Frontal cortex (tissue), 4 donors: ENCODE data around the gene BEND6. TPM values are rescaled to one million over a fixed set of nuclear protein-coding genes. Genes with fewer than 3 reads are reported as not detected.
"Not testable (repeated sequence)": the region's sequence is repeated elsewhere in the genome, so short reads cannot be mapped to it uniquely, and the experiment has no call there.

Experiments
- DNase-seq, 2 donors: peaks; one replicate each; pipeline ENCODE4 v3.0.0; 2012; ENCODE audit warnings: low spot score in 2 of 2
- FAIRE-seq: peaks from 2 replicates; lab custom pipeline; 2012; peaks lifted over from hg19 to GRCh38; lab: Jason Lieb, UNC
- total RNA-seq: library from RNA; depleted of rRNA; stranded (reverse); fragments of >200 nt; gene quantifications from one replicate; pipeline ENCODE4 v1.2.3, GENCODE V29; 2014
- donor health status: control.
- donor health status: control.
- donor health status: control.

The BEND6 gene
- total RNA-seq, 1 donor from 2014 or later, result 22.8 TPM

GRCh38 chr6:57021086-57021720 lies 66.3 kb downstream of the BEND6 start:
- FAIRE-seq (peak; percentile 55), DNase-seq (peak; percentile 23 to 27)

GRCh38 chr6:57024321-57024720 lies 69.4 kb downstream of the BEND6 start:
- no peak for DNase-seq
- no peak for FAIRE-seq

- no peak for DNase-seq
- no peak for FAIRE-seq
Measured at GRCh38 chr6:57024775-57025174, 69.9 kb downstream of the BEND6 start.

GRCh38 chr6:57026001-57026400 lies 71.1 kb downstream of the BEND6 start:
- FAIRE-seq, result no peak
- no peak for DNase-seq

- FAIRE-seq (no peak), DNase-seq (no peak)
Measured at GRCh38 chr6:57027301-57027700, 72.4 kb downstream of the BEND6 start.

GRCh38 chr6:57029213-57029612 lies 74.3 kb downstream of the BEND6 start:
- no peak for FAIRE-seq

GRCh38 chr6:57033228-57033627 lies 78.3 kb downstream of the BEND6 start:
- DNase-seq, result no peak
- no peak for FAIRE-seq

More at GRCh38 chr6:57029213-57029612, 74.3 kb downstream of the BEND6 start:
- DNase-seq, result no peak

GRCh38 chr6:57035549-57035948 lies 80.6 kb downstream of the BEND6 start:
- FAIRE-seq, result no peak
- DNase-seq, result no peak

- DNase-seq (no peak), FAIRE-seq (no peak)
Measured at GRCh38 chr6:57038906-57039305, 84.0 kb downstream of the BEND6 start.

GRCh38 chr6:57040011-57040410 lies 85.1 kb downstream of the BEND6 start:
- DNase-seq (no peak), FAIRE-seq (no peak)

GRCh38 chr6:57044061-57044460 lies 89.2 kb downstream of the BEND6 start:
- FAIRE-seq, DNase-seq: not testable (repeated sequence)

- DNase-seq, result no peak
- no peak for FAIRE-seq
Measured at GRCh38 chr6:57044568-57044967, 89.7 kb downstream of the BEND6 start.

GRCh38 chr6:57046332-57047256 lies 91.7 kb downstream of the BEND6 start, which contains the start of gene KIAA1586:
Gene KIAA1586, plus strand, starts transcription at chr6:57046693. Its CDS starts 63 bp downstream, at chr6:57046756.
- peak; percentile 84 to 86 for DNase-seq
- FAIRE-seq, result not testable (repeated sequence)

- not testable (repeated sequence) for DNase-seq, FAIRE-seq
Measured at GRCh38 chr6:57047257-57047585, 92.3 kb downstream of the BEND6 start.

GRCh38 chr6:57047859-57048258 lies 93.0 kb downstream of the BEND6 start:
- DNase-seq, result not testable (repeated sequence)

GRCh38 chr6:57048577-57048976 lies 93.7 kb downstream of the BEND6 start:
- DNase-seq (no peak), FAIRE-seq (no peak)

More at GRCh38 chr6:57047859-57048258, 93.0 kb downstream of the BEND6 start:
- FAIRE-seq, result not testable (repeated sequence)

- no peak for DNase-seq
- no peak for FAIRE-seq
Measured at GRCh38 chr6:57063847-57064246, 108.9 kb downstream of the BEND6 start.

- FAIRE-seq, result no peak
- DNase-seq, result no peak
Measured at GRCh38 chr6:57064809-57065208, 109.9 kb downstream of the BEND6 start.

GRCh38 chr6:57068061-57068460 lies 113.2 kb downstream of the BEND6 start:
- no peak for FAIRE-seq
- DNase-seq, result no peak

- DNase-seq, result no peak
- FAIRE-seq, result no peak
Measured at GRCh38 chr6:57069228-57069627, 114.3 kb downstream of the BEND6 start.

GRCh38 chr6:57069920-57070331 lies 115.0 kb downstream of the BEND6 start:
- no peak for DNase-seq
- FAIRE-seq, result no peak
